PFSK-1 (cell line): ENCODE measurements around the gene SLC35E3.

Experiments
- FOXP2 ChIP-seq: optimal IDR thresholded peaks from 2 replicates; pipeline ENCODE3; 2011; ENCODE audit warnings: borderline replicate concordance, control low read depth, inconsistent platforms; ENCODE audit not compliant: insufficient read depth; ENCODE audit errors: extremely low read length, extremely low read depth
- POLR2AphosphoS5 ChIP-seq: IDR thresholded peaks from 2 replicates; pipeline ENCODE4 v1.6.1; 2012; ENCODE audit warnings: low read depth, mild to moderate bottlenecking, control low read depth, low read length, moderate library complexity
- SIN3A ChIP-seq: IDR thresholded peaks from 2 replicates; pipeline ENCODE4 v1.6.1; 2012; ENCODE audit warnings: mild to moderate bottlenecking, low read length, moderate library complexity, borderline replicate concordance; ENCODE audit not compliant: insufficient read depth
- TAF1 ChIP-seq: IDR thresholded peaks from 2 replicates; pipeline ENCODE4 v1.6.1; 2012; ENCODE audit warnings: low read length, control low read depth, borderline replicate concordance; ENCODE audit not compliant: insufficient read depth
- TF ChIP-seq, protein P1 (sequence below), 2 experiments: IDR thresholded peaks; 2 replicates each; pipeline versions ENCODE4 v1.6.1 to v1.8.0; 2011 to 2012; ENCODE audit warnings: low read depth in 2 of 2, low read length in 2 of 2, control low read depth in 1 of 2, inconsistent platforms in 1 of 2, mild to moderate bottlenecking in 1 of 2, moderate library complexity in 1 of 2; ENCODE audit not compliant: insufficient read depth in 1 of 2

Gene SLC35E3

DNA sequence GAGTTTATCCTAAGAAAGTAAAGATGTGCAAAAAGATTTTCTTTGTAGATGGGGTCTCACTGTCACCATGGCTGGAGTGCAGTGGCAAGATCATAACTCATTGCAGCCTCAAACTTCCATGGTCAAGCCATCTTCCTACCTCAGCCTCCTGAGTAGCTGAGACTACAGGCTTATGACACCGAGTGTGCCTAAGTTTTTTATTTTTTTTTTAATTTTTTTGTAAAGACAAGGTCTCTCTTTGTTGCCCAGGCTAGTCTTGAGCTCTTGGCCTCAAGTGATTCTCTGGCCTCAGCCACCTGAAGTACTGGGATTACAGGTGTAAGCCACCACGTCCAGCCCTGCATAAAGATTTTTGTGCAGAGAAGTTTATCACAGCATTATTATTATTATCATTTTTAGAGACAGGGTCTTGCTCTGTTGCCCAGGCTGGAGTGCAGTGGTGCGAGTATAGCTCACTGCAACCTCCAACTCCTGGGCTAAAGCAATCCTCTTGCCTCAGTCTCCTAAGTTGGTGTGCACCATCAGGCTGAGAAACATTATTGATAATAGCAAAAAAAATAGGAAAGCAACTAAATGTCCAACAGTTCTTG is 42.7 kb downstream of the SLC35E3 start:
- TF ChIP-seq SIN3A (no peak), FOXP2 (no peak), TAF1 (no peak), POLR2AphosphoS5 (no peak)
- TF ChIP-seq, protein P1, sequence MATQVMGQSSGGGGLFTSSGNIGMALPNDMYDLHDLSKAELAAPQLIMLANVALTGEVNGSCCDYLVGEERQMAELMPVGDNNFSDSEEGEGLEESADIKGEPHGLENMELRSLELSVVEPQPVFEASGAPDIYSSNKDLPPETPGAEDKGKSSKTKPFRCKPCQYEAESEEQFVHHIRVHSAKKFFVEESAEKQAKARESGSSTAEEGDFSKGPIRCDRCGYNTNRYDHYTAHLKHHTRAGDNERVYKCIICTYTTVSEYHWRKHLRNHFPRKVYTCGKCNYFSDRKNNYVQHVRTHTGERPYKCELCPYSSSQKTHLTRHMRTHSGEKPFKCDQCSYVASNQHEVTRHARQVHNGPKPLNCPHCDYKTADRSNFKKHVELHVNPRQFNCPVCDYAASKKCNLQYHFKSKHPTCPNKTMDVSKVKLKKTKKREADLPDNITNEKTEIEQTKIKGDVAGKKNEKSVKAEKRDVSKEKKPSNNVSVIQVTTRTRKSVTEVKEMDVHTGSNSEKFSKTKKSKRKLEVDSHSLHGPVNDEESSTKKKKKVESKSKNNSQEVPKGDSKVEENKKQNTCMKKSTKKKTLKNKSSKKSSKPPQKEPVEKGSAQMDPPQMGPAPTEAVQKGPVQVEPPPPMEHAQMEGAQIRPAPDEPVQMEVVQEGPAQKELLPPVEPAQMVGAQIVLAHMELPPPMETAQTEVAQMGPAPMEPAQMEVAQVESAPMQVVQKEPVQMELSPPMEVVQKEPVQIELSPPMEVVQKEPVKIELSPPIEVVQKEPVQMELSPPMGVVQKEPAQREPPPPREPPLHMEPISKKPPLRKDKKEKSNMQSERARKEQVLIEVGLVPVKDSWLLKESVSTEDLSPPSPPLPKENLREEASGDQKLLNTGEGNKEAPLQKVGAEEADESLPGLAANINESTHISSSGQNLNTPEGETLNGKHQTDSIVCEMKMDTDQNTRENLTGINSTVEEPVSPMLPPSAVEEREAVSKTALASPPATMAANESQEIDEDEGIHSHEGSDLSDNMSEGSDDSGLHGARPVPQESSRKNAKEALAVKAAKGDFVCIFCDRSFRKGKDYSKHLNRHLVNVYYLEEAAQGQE (IDR thresholded peaks at IDR 0.05; ENCODE audit: insufficient read depth in 1 of 2, low read depth in 2 of 2, low read length in 2 of 2) = no peak

DNA sequence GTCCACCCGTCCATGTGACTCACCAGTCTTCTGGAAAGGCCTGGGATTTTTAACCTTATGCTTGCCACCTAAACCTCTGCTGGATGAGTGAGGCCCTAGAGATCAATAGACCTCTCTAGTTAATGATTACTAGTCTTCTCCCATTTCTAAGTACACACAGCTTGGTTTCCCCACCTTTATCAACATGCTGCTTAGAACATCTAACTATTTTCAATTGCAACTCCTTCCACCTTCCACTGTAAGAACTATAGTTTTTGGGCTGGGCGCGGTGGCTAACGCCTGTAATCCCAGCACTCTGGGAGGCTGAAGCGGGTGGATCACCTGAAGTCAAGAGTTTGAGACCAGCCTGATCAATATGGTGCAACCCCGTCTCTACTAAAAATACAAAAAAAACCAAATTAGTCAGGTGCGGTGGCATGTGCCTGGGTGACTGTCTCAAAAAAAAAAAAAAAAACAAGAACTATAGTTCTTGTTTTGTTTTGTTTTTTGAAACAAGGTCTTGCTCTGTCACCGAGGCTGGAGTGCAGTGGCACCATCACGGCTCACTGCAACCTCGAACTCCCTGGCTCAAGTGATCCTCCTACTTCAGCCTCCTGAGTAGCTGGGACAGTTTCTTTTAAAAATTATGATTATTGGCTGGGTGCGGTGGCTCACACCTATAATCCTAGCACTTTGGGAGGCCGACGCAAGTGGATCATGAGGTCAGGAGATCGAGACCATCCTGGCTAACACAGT is 43.3 kb downstream of the SLC35E3 start:
- no peak for TF ChIP-seq FOXP2
- TF ChIP-seq, protein P1 (IDR thresholded peaks at IDR 0.05; ENCODE audit: insufficient read depth in 1 of 2, low read depth in 2 of 2, low read length in 2 of 2) = no peak
- no peak for TF ChIP-seq TAF1
- TF ChIP-seq POLR2AphosphoS5 = no peak
- no peak for TF ChIP-seq SIN3A

DNA sequence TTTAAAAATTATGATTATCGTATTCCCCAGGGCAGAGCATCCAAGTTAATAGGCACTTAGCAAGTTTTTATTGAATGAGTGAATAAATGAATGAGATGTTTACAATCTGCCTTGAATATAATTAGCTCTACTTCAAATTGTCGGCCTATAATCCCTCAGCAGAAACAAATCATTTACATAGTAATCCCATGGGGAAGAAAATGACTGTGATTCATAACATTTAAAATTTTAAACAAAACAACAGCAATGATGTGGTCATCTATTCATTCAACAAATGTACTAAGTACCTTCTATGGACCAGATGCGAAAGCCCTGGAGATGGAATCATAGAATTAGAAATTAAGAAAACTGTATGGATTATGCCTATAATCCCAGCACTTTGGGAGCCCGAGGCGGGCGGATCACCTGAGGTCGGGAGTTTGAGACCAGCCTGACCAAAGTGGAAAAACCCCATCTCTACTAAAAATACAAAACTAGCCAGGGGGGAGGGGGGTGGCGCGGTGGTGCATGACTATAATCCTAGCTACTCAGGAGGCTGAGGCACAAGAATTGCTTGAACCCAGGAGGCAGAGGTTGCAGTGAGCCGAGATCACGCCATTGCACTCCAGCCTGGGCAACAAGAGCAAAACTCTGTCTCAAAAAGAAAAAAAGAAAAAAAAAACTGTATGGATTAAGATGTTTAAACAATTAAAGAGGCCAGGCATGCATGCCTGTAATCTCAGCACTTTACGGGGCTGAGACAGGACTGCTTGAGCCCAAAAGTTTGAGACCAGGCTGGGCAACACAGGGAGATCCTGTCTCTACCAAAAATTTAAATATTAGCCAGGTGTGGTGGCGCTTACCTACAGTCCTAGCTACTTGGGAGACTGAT is 44.3 kb downstream of the SLC35E3 start:
- TF ChIP-seq POLR2AphosphoS5 (no peak), TAF1 (no peak), SIN3A (no peak), FOXP2 (no peak)
- TF ChIP-seq, protein P1 (IDR thresholded peaks at IDR 0.05; ENCODE audit: insufficient read depth in 1 of 2, low read depth in 2 of 2, low read length in 2 of 2) = no peak

DNA sequence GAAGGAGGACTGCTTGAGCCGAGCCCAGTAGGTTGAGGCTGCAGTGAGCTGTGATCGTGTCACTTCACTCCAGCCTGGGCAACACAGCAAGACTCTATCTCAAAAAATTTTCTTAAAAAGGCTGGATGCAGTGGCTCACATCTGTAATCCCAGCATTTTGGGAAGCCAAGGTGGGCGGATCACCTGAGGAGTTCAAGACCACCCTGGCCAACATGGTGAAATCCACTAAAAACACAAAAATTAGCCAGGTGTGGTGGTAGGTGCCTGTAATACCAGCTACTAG is 44.9 kb downstream of the SLC35E3 start:
- no peak for TF ChIP-seq POLR2AphosphoS5
- TF ChIP-seq, protein P1 (IDR thresholded peaks at IDR 0.05; ENCODE audit: insufficient read depth in 1 of 2, low read depth in 2 of 2, low read length in 2 of 2) = no peak
- no peak for TF ChIP-seq TAF1
- no peak for TF ChIP-seq SIN3A
- no peak for TF ChIP-seq FOXP2
